D341Med (cell line): ENCODE measurements around the gene RAPGEF2.
"Not testable (repeated sequence)": the region's sequence is repeated elsewhere in the genome, so short reads cannot be mapped to it uniquely, and the experiment has no call there.

ENCODE experiments used
- DNase-seq: peaks from one replicate; pipeline ENCODE4 v3.0.0; 2012; ENCODE audit warnings: low spot score

Gene RAPGEF2

DNA sequence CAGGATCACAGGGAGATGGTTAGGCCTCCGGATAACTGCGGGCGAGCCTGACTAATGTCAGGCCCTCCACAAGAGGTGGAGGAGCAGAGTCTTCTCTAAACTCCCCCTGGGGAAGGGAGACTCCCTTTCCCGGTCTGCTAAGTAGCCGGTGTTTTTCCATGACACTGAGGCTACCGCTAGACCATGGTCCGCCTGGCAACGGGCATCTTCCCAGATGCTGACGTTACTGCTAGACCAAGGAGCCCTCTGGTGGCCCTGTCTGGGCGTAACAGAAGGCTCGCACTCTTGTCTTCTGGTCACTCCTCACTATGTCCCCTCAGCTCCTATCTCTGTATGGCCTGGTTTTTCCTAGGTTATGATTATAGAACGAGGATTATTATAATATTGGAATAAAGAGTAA is 213.0 kb downstream of the RAPGEF2 start:
- not testable (repeated sequence) for DNase-seq

DNA sequence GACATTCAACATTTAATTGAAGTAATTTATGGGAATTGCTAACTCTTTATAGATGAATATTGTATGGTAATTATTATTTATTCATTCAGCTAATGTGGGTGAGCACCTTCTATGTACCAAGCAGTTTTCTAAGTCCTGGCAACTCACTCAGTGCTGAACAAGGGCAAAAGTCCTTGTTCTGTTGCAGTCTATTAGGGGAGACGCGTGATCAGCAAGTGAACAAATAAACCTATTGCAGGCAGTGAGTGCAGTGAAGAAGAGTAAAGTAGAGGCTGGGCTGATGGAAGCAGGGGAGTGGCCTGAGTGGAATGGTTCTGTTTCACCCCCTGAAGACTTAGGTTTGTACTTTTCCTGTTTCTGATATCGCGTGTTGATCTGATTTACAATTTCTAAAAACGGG is 214.3 kb downstream of the RAPGEF2 start:
- DNase-seq = no peak

GRCh38 chr4:159319027-159319426 is 216.1 kb downstream of the RAPGEF2 start:
- DNase-seq = no peak

- no peak for DNase-seq
Measured at GRCh38 chr4:159326480-159326879, 223.6 kb downstream of the RAPGEF2 start.

DNA sequence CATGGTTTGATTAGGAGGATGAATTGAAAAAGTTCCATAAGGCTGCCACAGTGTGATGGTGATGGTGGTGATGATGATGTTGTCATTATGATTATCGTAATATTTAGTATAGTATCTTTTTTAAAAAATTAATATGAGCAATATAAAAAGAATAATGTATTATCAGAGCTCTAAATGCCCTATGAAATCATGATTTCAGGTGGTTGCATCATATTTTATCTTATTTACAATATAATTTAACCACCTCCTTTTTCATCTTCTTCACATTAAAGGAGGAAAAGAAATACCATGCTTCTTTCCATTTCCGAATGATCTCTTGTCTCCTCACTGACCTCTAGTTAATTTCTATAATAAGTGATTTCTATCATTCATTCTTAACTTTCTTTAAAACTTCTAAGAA is 225.9 kb downstream of the RAPGEF2 start:
- DNase-seq = no peak

DNA sequence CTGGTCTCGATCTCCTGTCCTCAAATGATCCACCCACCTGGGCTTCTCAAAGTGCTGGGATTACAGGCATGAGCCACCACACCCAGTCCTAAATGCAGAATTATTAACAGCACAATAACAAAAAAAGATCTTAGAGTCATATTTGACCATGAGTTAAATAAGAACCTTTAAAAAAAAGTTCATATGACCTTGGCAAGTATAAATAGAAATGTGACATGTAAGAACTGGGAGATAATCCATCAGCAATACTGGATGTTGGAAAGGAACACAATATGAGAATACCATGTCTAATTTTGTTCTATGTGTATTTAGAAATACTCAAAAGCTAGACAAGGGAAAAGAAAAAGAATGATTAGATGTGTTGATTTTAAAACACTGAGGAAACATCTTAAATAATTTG is 231.6 kb downstream of the RAPGEF2 start:
- no peak for DNase-seq

DNA sequence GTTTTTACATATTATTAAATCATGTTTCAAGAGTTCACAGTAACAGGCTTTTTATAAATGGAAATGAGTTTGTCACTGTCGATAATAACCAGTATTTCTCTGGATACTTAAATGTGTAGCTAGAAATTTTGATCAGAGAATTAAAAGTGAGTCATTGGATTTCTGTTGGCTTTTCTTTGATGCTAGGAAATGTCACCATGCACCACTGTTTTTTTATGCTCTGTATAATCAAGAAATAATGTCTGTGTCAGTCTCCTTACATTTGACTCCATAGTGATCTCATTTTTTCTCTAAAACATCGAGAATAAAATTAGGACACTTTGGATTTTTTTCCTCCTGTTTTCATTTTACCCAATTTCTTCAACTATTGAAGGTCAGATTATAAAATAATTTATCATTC is 234.2 kb downstream of the RAPGEF2 start:
- DNase-seq = no peak

DNA sequence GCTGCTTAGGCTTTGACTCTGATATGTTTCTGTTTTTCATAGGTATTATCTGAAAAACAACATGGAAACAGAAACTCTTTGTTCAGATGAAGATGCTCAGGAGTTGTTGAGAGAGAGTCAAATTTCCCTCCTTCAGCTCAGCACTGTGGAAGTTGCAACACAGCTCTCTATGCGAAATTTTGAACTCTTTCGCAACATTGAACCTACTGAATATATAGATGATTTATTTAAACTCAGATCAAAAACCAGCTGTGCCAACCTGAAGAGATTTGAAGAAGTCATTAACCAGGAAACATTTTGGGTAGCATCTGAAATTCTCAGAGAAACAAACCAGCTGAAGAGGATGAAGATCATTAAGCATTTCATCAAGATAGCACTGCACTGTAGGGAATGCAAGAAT is 238.6 kb downstream of the RAPGEF2 start:
- DNase-seq = no peak

- DNase-seq = no peak
Measured at GRCh38 chr4:159342374-159342773, 239.5 kb downstream of the RAPGEF2 start.

DNA sequence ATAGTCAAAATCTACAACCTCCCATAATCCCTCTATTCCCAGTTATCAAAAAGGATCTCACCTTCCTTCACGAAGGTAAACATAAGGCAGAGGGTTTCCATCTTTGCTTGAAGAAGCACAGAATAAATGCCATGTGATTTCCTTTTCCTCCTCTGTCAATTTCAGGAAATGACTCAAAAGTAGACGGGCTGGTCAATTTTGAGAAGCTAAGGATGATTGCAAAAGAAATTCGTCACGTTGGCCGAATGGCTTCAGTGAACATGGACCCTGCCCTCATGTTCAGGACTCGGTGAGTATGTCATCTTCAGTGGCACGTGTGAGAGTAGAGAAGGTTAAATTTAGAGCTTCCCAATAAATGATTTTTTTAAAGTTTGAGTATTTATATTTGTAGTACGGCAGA is 240.2 kb downstream of the RAPGEF2 start:
- DNase-seq = no peak

- no peak for DNase-seq
Measured at GRCh38 chr4:159344877-159345276, 242.0 kb downstream of the RAPGEF2 start.

GRCh38 chr4:159346681-159347080 is 243.8 kb downstream of the RAPGEF2 start:
- DNase-seq = no peak

DNA sequence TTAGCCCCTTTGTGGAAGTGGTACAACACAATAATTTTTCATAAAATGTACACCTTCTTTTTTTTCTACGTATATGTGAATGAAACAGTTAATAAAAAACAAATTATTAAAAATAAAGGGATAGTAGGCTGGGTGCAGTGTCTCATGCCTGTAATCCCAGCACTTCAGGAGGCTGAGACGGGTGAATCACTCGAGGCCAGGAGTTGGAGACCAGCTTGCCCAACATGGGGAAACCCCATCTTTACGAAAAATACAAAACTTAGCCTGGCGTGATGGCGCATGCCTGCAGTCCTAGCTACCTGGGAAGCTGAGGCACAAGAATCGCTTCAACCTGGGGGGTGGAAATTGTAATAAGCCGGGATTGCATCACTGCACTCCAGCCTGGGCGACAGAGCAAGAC is 244.9 kb downstream of the RAPGEF2 start:
- DNase-seq = no peak

GRCh38 chr4:159349332-159349731 is 246.5 kb downstream of the RAPGEF2 start:
- DNase-seq = no peak

- DNase-seq = no peak
Measured at GRCh38 chr4:159352609-159353008, 249.7 kb downstream of the RAPGEF2 start.

- no peak for DNase-seq
Measured at GRCh38 chr4:159353422-159354116, 250.7 kb downstream of the RAPGEF2 start.

- DNase-seq = no peak
Measured at GRCh38 chr4:159355466-159355865, 252.6 kb downstream of the RAPGEF2 start.

DNA sequence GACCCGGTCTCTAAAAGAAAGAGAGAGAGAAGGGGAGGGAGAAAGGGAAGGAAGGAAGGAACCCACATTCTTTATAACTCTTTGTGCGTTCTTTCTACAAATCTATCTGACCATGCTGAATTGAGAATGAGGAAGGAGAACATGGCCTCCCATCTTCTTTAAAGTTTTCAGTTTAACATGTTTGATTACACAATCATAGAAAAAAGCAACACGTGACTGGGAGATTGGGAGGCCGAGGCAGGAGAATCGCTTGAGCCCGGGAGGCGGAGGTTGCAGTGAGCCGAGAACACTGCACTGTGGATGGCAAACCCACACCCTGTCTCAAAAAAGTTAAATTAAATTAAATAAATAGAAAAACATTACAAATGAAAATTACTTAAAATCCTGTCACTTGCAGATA is 254.5 kb downstream of the RAPGEF2 start:
- no peak for DNase-seq

DNA sequence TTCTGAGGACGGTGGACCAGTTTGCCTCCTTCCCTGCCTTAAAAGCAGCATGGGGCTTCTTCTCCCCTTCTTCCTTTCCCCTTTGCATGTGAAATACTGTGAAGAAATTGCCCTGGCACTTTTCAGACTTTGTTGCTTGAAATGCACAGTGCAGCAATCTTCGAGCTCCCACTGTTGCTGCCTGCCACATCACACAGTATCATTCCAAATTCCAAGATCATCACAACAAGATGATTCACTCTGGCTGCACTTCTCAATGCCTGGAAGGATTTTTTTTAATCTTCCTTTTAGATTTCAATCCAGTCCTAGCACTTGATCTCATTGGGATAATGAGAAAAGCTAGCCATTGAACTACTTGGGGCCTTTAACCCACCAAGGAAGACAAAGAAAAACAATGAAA is 255.3 kb downstream of the RAPGEF2 start:
- DNase-seq = no peak

GRCh38 chr4:159360549-159360948 is 257.7 kb downstream of the RAPGEF2 start:
- DNase-seq = no peak

GRCh38 chr4:159363361-159363760 is 260.5 kb downstream of the RAPGEF2 start:
- no peak for DNase-seq

DNA sequence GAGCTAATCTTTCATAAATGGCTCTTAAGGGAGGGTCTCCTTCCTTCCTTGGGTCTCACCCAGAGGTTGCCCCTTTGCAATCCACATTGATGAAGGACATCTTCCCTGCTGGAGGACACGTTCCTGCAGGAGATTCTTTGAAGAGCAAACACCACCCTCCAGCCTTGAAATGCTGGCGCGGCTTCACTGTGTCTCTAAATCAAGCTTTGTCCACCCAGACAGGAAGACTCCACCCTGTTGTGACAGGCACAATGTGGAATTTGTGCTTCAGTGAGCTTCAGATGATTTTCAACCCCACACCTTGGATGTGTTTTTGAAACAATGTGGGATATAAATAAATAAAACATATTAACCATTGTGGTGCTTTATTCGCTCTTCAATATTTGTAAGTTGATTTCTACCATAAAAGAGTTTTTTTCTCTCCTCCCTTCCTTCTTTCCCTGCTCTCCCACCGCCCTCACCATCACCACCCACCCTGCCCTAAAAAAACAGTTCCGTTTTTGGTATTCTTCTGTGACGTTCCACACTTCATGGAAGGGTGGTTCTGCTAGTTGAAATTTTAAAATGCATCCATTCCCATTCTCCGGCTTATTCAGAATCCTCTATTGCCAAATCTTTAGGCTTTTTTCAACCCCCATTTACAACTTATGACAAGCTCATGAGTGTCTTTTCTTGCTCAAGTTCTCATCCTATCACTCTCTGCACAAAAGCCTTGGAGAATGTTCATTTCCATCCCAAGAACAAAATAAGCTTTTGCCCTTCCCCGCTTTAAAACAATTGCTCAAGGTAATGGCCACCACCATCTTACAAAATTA is 264.3 kb downstream of the RAPGEF2 start:
- DNase-seq = no peak

- no peak for DNase-seq
Measured at GRCh38 chr4:159367781-159368080, 264.9 kb downstream of the RAPGEF2 start.

GRCh38 chr4:159368320-159368719 is 265.4 kb downstream of the RAPGEF2 start:
- no peak for DNase-seq
